ENCODE results near the gene LRP1B.

The LRP1B gene

DNA sequence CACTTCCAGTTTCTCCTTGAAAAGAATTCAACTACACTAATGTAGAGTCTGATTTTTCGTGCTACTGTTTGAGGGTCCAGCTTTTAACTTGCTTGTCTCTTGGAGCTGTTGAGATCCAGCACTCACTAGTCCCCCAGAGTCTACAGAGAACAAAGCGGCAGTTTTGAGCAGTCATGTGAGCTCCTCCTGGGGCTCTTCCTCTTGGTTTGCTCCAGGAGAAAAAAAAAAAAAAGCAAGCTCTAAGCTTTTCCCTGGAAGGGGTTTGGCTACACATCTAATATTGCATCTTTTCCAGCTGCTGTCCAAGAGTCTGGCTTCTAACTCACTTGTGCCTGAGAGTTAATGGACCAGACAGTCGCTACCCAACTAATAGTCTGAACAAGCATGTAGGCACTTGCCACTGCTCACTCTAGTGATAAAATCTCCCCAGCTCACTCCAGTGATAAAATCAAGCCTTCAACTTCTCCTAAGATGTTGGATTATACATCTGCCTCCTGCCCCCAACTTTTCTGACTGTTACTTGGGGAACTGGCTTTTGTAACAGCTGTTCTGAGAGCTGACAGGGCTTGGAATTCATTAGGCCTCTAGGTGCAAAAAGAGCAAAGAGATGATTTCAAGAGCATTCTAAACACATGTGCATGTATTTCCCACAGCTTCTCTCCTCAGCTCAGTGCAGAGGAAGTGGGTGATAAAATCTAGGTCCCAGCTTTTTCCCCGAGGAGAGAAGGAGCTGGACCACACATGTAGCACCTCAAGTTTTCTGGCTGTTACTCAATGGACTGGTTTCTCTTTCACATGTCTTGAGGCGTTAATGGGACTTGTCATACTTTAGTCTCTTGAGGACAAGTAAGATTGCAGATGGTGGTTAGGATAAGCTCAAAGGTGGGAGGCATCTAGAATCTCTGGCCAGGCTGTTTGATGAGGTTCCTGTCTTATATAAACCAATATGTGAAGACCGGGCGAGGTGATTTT is 750.5 kb downstream of the LRP1B start:
- CTCF ChIA-PET: interaction anchor here (0.9 to 1.6 kb wide), 3 partner anchors 15 to 175 kb away, joined by 3 read pairs; no protein-coding TSS in a partner anchor
- TF ChIP-seq, protein P1, sequence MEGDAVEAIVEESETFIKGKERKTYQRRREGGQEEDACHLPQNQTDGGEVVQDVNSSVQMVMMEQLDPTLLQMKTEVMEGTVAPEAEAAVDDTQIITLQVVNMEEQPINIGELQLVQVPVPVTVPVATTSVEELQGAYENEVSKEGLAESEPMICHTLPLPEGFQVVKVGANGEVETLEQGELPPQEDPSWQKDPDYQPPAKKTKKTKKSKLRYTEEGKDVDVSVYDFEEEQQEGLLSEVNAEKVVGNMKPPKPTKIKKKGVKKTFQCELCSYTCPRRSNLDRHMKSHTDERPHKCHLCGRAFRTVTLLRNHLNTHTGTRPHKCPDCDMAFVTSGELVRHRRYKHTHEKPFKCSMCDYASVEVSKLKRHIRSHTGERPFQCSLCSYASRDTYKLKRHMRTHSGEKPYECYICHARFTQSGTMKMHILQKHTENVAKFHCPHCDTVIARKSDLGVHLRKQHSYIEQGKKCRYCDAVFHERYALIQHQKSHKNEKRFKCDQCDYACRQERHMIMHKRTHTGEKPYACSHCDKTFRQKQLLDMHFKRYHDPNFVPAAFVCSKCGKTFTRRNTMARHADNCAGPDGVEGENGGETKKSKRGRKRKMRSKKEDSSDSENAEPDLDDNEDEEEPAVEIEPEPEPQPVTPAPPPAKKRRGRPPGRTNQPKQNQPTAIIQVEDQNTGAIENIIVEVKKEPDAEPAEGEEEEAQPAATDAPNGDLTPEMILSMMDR (IDR thresholded peaks at IDR 0.05; ENCODE audit: control extremely low read depth, extremely low read depth, low read depth, missing control alignments): no peak
- POLR2A ChIA-PET: no interaction called here

DNA sequence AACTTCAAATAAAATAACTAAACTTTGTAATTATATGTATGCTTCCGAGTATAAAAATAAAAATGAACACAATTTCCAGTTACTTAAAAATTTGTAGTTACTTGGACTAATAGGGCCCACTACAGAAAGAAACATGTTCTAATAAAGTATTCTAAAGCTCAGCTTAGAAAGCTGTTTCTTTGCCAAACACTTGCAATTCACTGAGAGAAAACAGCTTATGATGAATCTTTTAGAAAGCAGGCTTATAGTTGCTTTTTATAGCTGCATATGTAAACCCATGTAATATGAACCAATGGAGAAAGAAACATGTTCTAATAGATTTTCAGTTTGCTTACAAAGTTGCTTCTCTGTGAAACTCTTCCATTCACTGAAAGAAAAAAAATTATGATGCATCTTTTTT is 766.0 kb downstream of the LRP1B start:
- CTCF ChIA-PET: interaction anchor here (0.9 kb wide), 1 partner anchor 14 kb away, joined by 3 read pairs; no protein-coding TSS in a partner anchor
- TF ChIP-seq, protein P1 (IDR thresholded peaks at IDR 0.05; ENCODE audit: control extremely low read depth, extremely low read depth, low read depth, missing control alignments): no peak
- DNase-seq (ENCODE audit: extremely low spot score): no peak
- POLR2A ChIA-PET: no interaction called here

More for the DNA sequence above, 750.5 kb downstream of the LRP1B start:
- no peak for DNase-seq (ENCODE audit: extremely low spot score)

DNA sequence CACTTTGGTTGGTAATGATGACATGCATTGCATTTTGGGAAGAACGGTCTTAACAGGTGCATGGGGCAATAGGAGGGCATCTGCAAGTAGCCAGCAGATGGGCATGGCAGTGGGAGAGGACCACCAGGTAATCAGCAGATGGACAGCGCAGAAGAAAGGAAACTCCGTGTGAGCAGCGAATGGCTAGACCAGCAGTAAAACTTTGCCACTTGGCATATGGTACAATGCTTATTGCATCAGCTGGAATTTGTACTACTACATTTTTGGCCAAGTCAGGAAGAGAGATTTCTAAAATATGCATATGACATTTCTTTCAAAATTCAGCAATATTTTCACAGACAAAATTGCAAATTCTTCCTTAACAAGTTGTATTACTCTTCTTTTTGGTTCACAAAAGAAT is 768.5 kb downstream of the LRP1B start:
- DNase-seq (ENCODE audit: extremely low spot score): no peak
- TF ChIP-seq, protein P1 (IDR thresholded peaks at IDR 0.05; ENCODE audit: control extremely low read depth, extremely low read depth, low read depth, missing control alignments): no peak
- ChIA-PET POLR2A (no interaction called here), CTCF (no interaction called here)

- DNase-seq (ENCODE audit: extremely low spot score): no peak
- TF ChIP-seq, protein P1 (IDR thresholded peaks at IDR 0.05; ENCODE audit: control extremely low read depth, extremely low read depth, low read depth, missing control alignments): no peak
- ChIA-PET CTCF (interaction anchor here (1.6 kb wide), 1 partner anchor 9 kb away, joined by 3 read pairs; no protein-coding TSS in a partner anchor), POLR2A (no interaction called here)
These were observed 782.3 kb downstream of the LRP1B start for GRCh38 chr2:141348481-141348880.

GRCh38 chr2:141341444-141341843 is 789.4 kb downstream of the LRP1B start:
- TF ChIP-seq, protein P1 (IDR thresholded peaks at IDR 0.05; ENCODE audit: control extremely low read depth, extremely low read depth, low read depth, missing control alignments): no peak
- CTCF ChIA-PET: interaction anchor here (1.5 kb wide), 1 partner anchor 9 kb away, joined by 4 read pairs; no protein-coding TSS in a partner anchor
- POLR2A ChIA-PET: no interaction called here
- DNase-seq (ENCODE audit: extremely low spot score): no peak

DNA sequence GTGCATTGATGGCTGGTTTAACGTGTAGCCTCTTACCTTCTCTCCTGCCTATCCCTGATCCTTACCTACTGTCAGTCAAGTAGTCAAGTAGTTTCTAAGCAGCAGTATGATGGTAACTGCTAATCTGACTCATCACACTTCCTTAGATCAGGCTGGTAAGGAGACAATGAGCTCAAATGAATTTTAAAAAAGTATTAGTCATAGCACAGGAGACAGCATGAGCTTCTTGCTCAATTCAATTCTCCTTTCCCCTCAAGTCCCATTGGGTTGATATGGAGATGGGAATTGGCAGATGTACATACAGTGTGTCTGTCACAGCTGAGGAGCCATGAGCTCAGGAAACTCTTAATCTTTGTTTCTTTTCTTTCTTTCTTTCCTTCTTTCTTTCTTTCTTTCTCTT is 799.7 kb downstream of the LRP1B start:
- DNase-seq (ENCODE audit: extremely low spot score): no peak
- CTCF ChIA-PET: interaction anchor here (1.4 kb wide), 1 partner anchor 13 kb away, joined by 3 read pairs; no protein-coding TSS in a partner anchor
- TF ChIP-seq, protein P1 (IDR thresholded peaks at IDR 0.05; ENCODE audit: control extremely low read depth, extremely low read depth, low read depth, missing control alignments): no peak
- POLR2A ChIA-PET: no interaction called here

Data from GM10248 (cell line).